Thoracic aorta (tissue), 2 donors: ENCODE measurements around the gene KHSRP. TPM values are rescaled to one million over a fixed set of nuclear protein-coding genes. Genes with fewer than 3 reads are reported as not detected.

Experiments used
- ATAC-seq: fragments of 150-250 bp; one replicate; pipeline ENCODE4 v1.8.0; 2017; ENCODE audit warnings: low read depth; ENCODE audit not compliant: insufficient number of reproducible peaks, low FRiP score
- DNase-seq: peaks from one replicate; pipeline ENCODE4 v3.0.0-alpha.2; 2020; ENCODE audit warnings: low spot score
- H3K27ac ChIP-seq, 2 donors: fragments of 200-600 bp; sonication (generic); 1 replicate in 1 of 2; 2 replicates in 1 of 2; pipeline ENCODE4 v1.5.1; 2016; ENCODE audit warnings: mild to moderate bottlenecking in 2 of 2, moderate library complexity in 2 of 2
- H3K27me3 ChIP-seq: fragments of 200-600 bp; sonication (generic); replicated peaks from 2 replicates; pipeline ENCODE4 v1.6.0; 2016; ENCODE audit warnings: mild to moderate bottlenecking; ENCODE audit not compliant: insufficient read depth
- H3K36me3 ChIP-seq: fragments of 200-600 bp; sonication (generic); one replicate; pipeline ENCODE4 v1.5.1; 2016
- H3K4me1 ChIP-seq, 2 donors: fragments of 200-600 bp; sonication (generic); 1 replicate in 1 of 2; 2 replicates in 1 of 2; pipeline versions ENCODE4 v1.5.1 to v1.6.0; 2016; ENCODE audit warnings: low read depth in 2 of 2, mild to moderate bottlenecking in 1 of 2; ENCODE audit not compliant: control insufficient read depth in 1 of 2
- H3K4me3 ChIP-seq: fragments of 200-600 bp; sonication (generic); 2 replicates; pipeline ENCODE4 v1.5.1; 2016; ENCODE audit warnings: mild to moderate bottlenecking
- H3K9me3 ChIP-seq: fragments of 200-600 bp; sonication (generic); 2 replicates; pipeline ENCODE4 v1.5.1; 2016
- total RNA-seq, 2 donors: library from RNA; depleted of rRNA; stranded (reverse); fragments of >200 nt; gene quantifications; one replicate each; pipeline versions ENCODE4 v1.1.0 to v1.2.3, GENCODE V29; 2016
- TF ChIP-seq, protein P1 (sequence below): fragments of 200-600 bp; sonication (generic); IDR thresholded peaks from one replicate; pipeline ENCODE4 v1.5.1; 2019; ENCODE audit warnings: antibody characterized with exemption

KHSRP gene
- total RNA-seq, 2 donors from 2014 or later = 98.4 to 111 TPM

DNA sequence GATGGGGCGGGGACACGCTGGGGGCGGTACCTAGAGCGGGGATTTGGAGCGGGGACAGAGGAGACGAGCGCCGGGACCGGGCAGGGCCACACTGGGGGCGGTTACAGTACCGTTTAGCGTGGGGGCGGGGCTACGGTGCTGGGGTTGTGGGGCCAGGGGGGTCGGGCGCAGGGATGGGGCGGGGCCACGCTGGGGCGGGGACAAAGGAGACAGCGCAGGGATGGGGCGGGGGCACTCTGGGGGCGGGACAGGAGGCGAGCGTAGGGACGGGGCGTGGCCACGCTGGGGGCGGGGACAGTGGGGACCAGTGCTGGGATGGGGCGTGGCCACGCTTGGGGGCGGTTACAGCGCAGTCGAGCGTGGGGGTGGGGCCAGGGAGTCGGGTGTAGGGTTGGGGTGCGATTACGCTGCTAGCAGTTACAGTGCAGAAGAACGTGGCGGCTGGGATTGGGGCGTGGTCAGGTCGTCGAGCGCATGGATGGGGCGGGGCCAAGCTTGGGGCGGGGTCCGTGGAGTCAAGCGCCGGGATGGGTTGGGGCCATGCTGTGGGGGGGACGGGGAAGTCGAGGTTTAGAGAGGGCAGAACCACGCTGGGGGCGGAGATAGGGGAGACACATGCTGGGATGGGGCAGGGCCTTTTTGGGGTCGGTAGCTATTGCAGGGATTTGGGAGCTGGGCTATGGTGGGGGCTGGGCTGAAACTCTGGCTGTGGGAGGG, 51.4 kb downstream of the KHSRP start:
- no peaks in the 10 kb centered on the region for H3K9me3 ChIP-seq
- DNase-seq = peak; percentile 96
- no peaks in the 10 kb centered on the region for H3K27me3 ChIP-seq
- peak; percentile 78 for ATAC-seq
- TF ChIP-seq, protein P1, sequence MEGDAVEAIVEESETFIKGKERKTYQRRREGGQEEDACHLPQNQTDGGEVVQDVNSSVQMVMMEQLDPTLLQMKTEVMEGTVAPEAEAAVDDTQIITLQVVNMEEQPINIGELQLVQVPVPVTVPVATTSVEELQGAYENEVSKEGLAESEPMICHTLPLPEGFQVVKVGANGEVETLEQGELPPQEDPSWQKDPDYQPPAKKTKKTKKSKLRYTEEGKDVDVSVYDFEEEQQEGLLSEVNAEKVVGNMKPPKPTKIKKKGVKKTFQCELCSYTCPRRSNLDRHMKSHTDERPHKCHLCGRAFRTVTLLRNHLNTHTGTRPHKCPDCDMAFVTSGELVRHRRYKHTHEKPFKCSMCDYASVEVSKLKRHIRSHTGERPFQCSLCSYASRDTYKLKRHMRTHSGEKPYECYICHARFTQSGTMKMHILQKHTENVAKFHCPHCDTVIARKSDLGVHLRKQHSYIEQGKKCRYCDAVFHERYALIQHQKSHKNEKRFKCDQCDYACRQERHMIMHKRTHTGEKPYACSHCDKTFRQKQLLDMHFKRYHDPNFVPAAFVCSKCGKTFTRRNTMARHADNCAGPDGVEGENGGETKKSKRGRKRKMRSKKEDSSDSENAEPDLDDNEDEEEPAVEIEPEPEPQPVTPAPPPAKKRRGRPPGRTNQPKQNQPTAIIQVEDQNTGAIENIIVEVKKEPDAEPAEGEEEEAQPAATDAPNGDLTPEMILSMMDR = no peak
- H3K27ac ChIP-seq = peak overlapping the region; percentile 98 to 100
- H3K4me1 ChIP-seq = peaks cover 5 to 19% of the 10 kb centered on the region in 2 donors
- peak overlapping the region; percentile 100 for H3K4me3 ChIP-seq
- peaks cover 12% of the 10 kb centered on the region for H3K36me3 ChIP-seq

DNA sequence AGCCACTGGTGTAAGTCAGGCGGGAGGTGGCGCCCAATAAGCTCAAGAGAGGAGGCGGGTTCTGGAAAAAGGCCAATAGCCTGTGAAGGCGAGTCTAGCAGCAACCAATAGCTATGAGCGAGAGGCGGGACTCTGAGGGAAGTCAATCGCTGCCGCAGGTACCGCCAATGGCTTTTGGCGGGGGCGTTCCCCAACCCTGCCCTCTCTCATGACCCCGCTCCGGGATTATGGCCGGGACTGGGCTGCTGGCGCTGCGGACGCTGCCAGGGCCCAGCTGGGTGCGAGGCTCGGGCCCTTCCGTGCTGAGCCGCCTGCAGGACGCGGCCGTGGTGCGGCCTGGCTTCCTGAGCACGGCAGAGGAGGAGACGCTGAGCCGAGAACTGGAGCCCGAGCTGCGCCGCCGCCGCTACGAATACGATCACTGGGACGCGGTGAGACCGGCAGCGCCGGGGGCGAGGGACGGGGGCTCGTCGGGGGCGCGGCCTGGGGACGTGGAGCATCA, 52.0 kb downstream of the KHSRP start, which contains the start of gene ALKBH7:
TSS of gene ALKBH7 (plus strand) at position 201 of the 502 bp plus-strand sequence. CDS start at position 228, 27 bp downstream.
- DNase-seq = peak; percentile 100
- peak; percentile 88 for ATAC-seq
- peak within 1 kb of the TSS; percentile 98 to 100 for H3K27ac ChIP-seq
- peak within 1 kb of the TSS; percentile 100 for H3K4me3 ChIP-seq
- peaks cover 5 to 13% of the 10 kb centered on the region in 2 donors for H3K4me1 ChIP-seq
- H3K9me3 ChIP-seq = no peaks in the 10 kb centered on the region
- H3K36me3 ChIP-seq = peaks cover 18% of the 10 kb centered on the region
- H3K27me3 ChIP-seq = no peaks in the 10 kb centered on the region
- TF ChIP-seq, protein P1 = no peak

DNA sequence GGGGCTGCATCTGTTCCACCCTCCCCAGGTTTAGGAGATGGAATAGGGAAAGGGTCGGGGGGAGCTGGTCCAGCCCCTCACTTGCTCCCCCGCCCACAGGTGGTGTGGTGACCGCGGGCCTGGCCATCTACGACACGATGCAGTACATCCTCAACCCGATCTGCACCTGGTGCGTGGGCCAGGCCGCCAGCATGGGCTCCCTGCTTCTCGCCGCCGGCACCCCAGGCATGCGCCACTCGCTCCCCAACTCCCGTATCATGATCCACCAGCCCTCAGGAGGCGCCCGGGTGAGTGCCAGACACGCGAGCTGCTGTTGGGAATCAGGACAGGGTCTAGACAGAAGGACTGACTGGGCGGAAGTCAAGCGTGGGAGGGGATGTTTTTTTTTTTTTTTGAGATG, 60.3 kb downstream of the KHSRP start:
- TF ChIP-seq, protein P1 = no peak
- H3K27me3 ChIP-seq = no peaks in the 10 kb centered on the region
- H3K9me3 ChIP-seq = no peaks in the 10 kb centered on the region
- DNase-seq (no peak), ATAC-seq (no peak)
- peaks cover 33% of the 10 kb centered on the region for H3K36me3 ChIP-seq
- H3K4me3 ChIP-seq = no peak overlapping the region
- H3K27ac ChIP-seq = no peak overlapping the region
- peaks cover 8 to 10% of the 10 kb centered on the region in 2 donors for H3K4me1 ChIP-seq

Other genes starting within 250 kb of the KHSRP start
- gene MLLT1, start 144.8 kb downstream of the KHSRP start, total RNA-seq = 10 to 100 TPM; 23.0 to 31.4 TPM
- gene ACER1, start 91.2 kb downstream of the KHSRP start, total RNA-seq = not detected
- 10 to 100 TPM; 39.0 to 53.2 TPM for gene CLPP, start 63.3 kb downstream of the KHSRP start, total RNA-seq
- 10 to 100 TPM; 29.1 to 37.6 TPM for gene ALKBH7, start 52.0 kb downstream of the KHSRP start, total RNA-seq
- gene PSPN, start 48.9 kb downstream of the KHSRP start, total RNA-seq = 1 to 10 TPM; 1.4 to 2.8 TPM
- gene GTF2F1, start 31.6 kb downstream of the KHSRP start, total RNA-seq = 10 to 100 TPM; 22.7 to 27.7 TPM
- gene SLC25A41, start 9.0 kb upstream of the KHSRP start, total RNA-seq = under 1 TPM in 1 of 2 donors, not detected in 1; 0.71 TPM
- 10 to 100 TPM; 89.6 to 97.1 TPM for gene SLC25A23, start 35.0 kb upstream of the KHSRP start, total RNA-seq
- 1 to 10 TPM in 1 of 2 donors, under 1 TPM in 1; 0.54 to 2.1 TPM for gene CRB3, start 39.5 kb upstream of the KHSRP start, total RNA-seq
- 1 to 10 TPM; 2.7 to 3.9 TPM for gene DENND1C, start 57.0 kb upstream of the KHSRP start, total RNA-seq
- not detected for gene TUBB4A, start 77.5 kb upstream of the KHSRP start, total RNA-seq
- gene TNFSF9, start 106.2 kb upstream of the KHSRP start, total RNA-seq = 1 to 10 TPM in 1 of 2 donors, under 1 TPM in 1; 0.27 to 1.8 TPM
- not detected for gene CD70, start 166.3 kb upstream of the KHSRP start, total RNA-seq
- gene TNFSF14, start 245.3 kb upstream of the KHSRP start, total RNA-seq = 10 to 100 TPM in 1 of 2 donors, under 1 TPM in 1; 0.54 to 15.5 TPM